ENCODE measurements around the gene IGSF21.

Gene IGSF21

GRCh38 chr1:18139198-18139981 lies 31.8 kb downstream of the IGSF21 start:
- DNase-seq, result no peak
- no peak overlapping the region for H3K27ac ChIP-seq
- no peaks in the 10 kb centered on the region for H3K9me3 ChIP-seq (ENCODE audit: severe bottlenecking)
- H3K4me3 ChIP-seq (ENCODE audit: low read depth, low read length), result no peak overlapping the region
- no peaks in the 10 kb centered on the region for H3K27me3 ChIP-seq (ENCODE audit: insufficient read depth, low read depth, severe bottlenecking)
- TF ChIP-seq, protein P1, sequence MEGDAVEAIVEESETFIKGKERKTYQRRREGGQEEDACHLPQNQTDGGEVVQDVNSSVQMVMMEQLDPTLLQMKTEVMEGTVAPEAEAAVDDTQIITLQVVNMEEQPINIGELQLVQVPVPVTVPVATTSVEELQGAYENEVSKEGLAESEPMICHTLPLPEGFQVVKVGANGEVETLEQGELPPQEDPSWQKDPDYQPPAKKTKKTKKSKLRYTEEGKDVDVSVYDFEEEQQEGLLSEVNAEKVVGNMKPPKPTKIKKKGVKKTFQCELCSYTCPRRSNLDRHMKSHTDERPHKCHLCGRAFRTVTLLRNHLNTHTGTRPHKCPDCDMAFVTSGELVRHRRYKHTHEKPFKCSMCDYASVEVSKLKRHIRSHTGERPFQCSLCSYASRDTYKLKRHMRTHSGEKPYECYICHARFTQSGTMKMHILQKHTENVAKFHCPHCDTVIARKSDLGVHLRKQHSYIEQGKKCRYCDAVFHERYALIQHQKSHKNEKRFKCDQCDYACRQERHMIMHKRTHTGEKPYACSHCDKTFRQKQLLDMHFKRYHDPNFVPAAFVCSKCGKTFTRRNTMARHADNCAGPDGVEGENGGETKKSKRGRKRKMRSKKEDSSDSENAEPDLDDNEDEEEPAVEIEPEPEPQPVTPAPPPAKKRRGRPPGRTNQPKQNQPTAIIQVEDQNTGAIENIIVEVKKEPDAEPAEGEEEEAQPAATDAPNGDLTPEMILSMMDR (IDR thresholded peaks at IDR 0.05; ENCODE audit: low read depth, low read length), result 0 out of 2 replicates have a peak, but pooled peaks have one; percentile 14
- no peaks in the 10 kb centered on the region; the same call in 1 of the 2 replicates for H3K36me3 ChIP-seq

GRCh38 chr1:18140411-18140810 lies 32.8 kb downstream of the IGSF21 start:
- no peaks in the 10 kb centered on the region; the same call in 1 of the 2 replicates for H3K36me3 ChIP-seq
- no peaks in the 10 kb centered on the region for H3K27me3 ChIP-seq (ENCODE audit: insufficient read depth, low read depth, severe bottlenecking)

DNA sequence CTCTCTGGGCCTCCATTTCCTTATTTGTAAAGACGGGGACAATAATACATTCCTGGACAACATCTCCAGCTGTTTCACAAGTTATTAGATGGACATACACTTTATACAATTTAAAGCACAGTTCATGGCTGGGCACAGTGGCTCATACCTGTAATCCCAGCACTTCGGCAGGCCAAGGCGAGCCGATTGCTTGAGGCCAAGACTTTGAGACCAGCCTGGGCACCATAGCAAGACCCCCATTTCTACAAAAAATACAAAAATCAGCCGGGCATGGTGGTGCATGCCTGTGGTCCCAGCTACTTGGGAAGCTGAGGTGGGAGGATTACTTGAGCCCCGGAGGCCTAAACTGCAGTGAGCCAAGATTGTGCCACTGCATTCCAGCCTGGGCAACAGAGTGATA lies 34.1 kb downstream of the IGSF21 start:
- no peaks in the 10 kb centered on the region for H3K9me3 ChIP-seq (ENCODE audit: severe bottlenecking)
- TF ChIP-seq, protein P1 (IDR thresholded peaks at IDR 0.05; ENCODE audit: low read depth, low read length), result no peak
- no peak overlapping the region for H3K27ac ChIP-seq
- H3K4me3 ChIP-seq (ENCODE audit: low read depth, low read length), result no peak overlapping the region
- no peaks in the 10 kb centered on the region; the same call in 1 of the 2 replicates for H3K36me3 ChIP-seq
- no peaks in the 10 kb centered on the region for H3K27me3 ChIP-seq (ENCODE audit: insufficient read depth, low read depth, severe bottlenecking)
- DNase-seq, result no peak

More at GRCh38 chr1:18140411-18140810, 32.8 kb downstream of the IGSF21 start:
- H3K27ac ChIP-seq, result no peak overlapping the region
- TF ChIP-seq, protein P1 (IDR thresholded peaks at IDR 0.05; ENCODE audit: low read depth, low read length), result no peak
- H3K4me3 ChIP-seq (ENCODE audit: low read depth, low read length), result no peak overlapping the region
- no peak for DNase-seq
- H3K9me3 ChIP-seq (ENCODE audit: severe bottlenecking), result no peaks in the 10 kb centered on the region

DNA sequence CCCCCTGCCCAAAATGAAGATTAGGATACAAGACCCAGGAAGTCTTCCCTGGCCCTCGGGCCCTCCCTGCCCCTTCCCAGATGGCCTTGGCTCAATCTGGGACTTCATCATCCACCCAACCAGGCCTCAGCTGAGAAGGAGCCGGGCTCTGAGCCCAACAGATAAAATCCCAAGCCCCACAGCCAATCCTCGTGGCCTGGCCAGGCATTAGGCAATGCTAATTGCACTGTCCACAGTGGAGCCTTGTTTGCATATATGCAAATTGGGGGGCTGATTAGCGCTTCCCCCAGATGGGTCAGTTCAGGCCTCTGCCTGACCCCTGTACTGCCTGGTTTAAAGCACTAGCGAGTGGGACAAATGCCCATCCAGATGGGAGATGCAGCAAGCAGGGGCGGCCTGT lies 34.9 kb downstream of the IGSF21 start:
- Histone ChIP-seq H3K27me3 (ENCODE audit: insufficient read depth, low read depth, severe bottlenecking) (no peaks in the 10 kb centered on the region), H3K4me3 (ENCODE audit: low read depth, low read length) (no peak overlapping the region), H3K36me3 (no peaks in the 10 kb centered on the region; the same call in 1 of the 2 replicates), H3K9me3 (ENCODE audit: severe bottlenecking) (no peaks in the 10 kb centered on the region), H3K27ac (peak overlapping the region; percentile 48)
- TF ChIP-seq, protein P1 (IDR thresholded peaks at IDR 0.05; ENCODE audit: low read depth, low read length), result no peak
- DNase-seq, result no peak

- Histone ChIP-seq H3K9me3 (ENCODE audit: severe bottlenecking) (no peaks in the 10 kb centered on the region), H3K27ac (peak overlapping the region; percentile 48), H3K4me3 (ENCODE audit: low read depth, low read length) (no peak overlapping the region), H3K36me3 (no peaks in the 10 kb centered on the region; the same call in 1 of the 2 replicates), H3K27me3 (ENCODE audit: insufficient read depth, low read depth, severe bottlenecking) (no peaks in the 10 kb centered on the region)
- peak; percentile 73 for DNase-seq
- TF ChIP-seq, protein P1 (IDR thresholded peaks at IDR 0.05; ENCODE audit: low read depth, low read length), result no peak
Observed at GRCh38 chr1:18142969-18143368, 35.4 kb downstream of the IGSF21 start.

All from WERI-Rb-1 (cell line).